HG03571 (cell line): Measurements from ENCODE around the gene C1orf210.

Experiments used
- ATAC-seq: cut with Tn5 transposase; IDR thresholded peaks from one replicate; pipeline ENCODE4 v1.9.1; 2021; ENCODE audit not compliant: unreplicated experiment

The C1orf210 gene

GRCh38 chr1:43253876-43254275 is 31.5 kb downstream of the C1orf210 start:
- no peak for ATAC-seq

GRCh38 chr1:43253173-43253572 is 32.2 kb downstream of the C1orf210 start:
- ATAC-seq: no peak

- no peak for ATAC-seq
These were observed 33.2 kb downstream of the C1orf210 start for GRCh38 chr1:43252225-43252624.

- ATAC-seq: no peak
These were observed 34.4 kb downstream of the C1orf210 start for GRCh38 chr1:43251024-43251423.

GRCh38 chr1:43250351-43250761 is 35.0 kb downstream of the C1orf210 start:
- no peak for ATAC-seq

GRCh38 chr1:43247256-43247921 is 38.0 kb downstream of the C1orf210 start:
- no peak for ATAC-seq

- no peak for ATAC-seq
These were observed 38.7 kb downstream of the C1orf210 start for GRCh38 chr1:43246466-43247213.

GRCh38 chr1:43243299-43243698 is 42.1 kb downstream of the C1orf210 start:
- ATAC-seq: no peak

- no peak for ATAC-seq
These were observed 44.0 kb downstream of the C1orf210 start for GRCh38 chr1:43241413-43241836.

- peak; percentile 79 for ATAC-seq
These were observed 45.9 kb downstream of the C1orf210 start for GRCh38 chr1:43239484-43239883.

GRCh38 chr1:43238991-43239469 is 46.4 kb downstream of the C1orf210 start:
- no peak for ATAC-seq

- no peak for ATAC-seq
These were observed 47.3 kb downstream of the C1orf210 start for GRCh38 chr1:43238085-43238484.

GRCh38 chr1:43237121-43237520 is 48.3 kb downstream of the C1orf210 start:
- ATAC-seq: no peak

GRCh38 chr1:43235451-43236121 is 49.8 kb downstream of the C1orf210 start:
- ATAC-seq: no peak

GRCh38 chr1:43235040-43235439 is 50.3 kb downstream of the C1orf210 start:
- ATAC-seq: no peak

GRCh38 chr1:43234267-43234666 is 51.1 kb downstream of the C1orf210 start:
- no peak for ATAC-seq

GRCh38 chr1:43233631-43234030 is 51.8 kb downstream of the C1orf210 start:
- ATAC-seq: no peak

GRCh38 chr1:43232482-43232881 is 52.9 kb downstream of the C1orf210 start:
- ATAC-seq: no peak

- no peak for ATAC-seq
These were observed 53.3 kb downstream of the C1orf210 start for GRCh38 chr1:43232074-43232473.
